SK-N-SH (cell line): Measurements from ENCODE around the gene C19orf44.

Experiments
- CTCF ChIP-seq: fragments of 200-600 bp; sonication (generic); IDR thresholded peaks from 2 replicates; pipeline ENCODE4 v1.6.1; 2017; ENCODE audit warnings: antibody characterized with exemption, mild to moderate bottlenecking, moderate library complexity
- ELF1 ChIP-seq: IDR thresholded peaks from 2 replicates; pipeline ENCODE4 v1.4.0; 2012
- EP300 ChIP-seq, 2 experiments: IDR thresholded peaks; 2 replicates each; pipeline versions ENCODE4 v1.4.0 to v1.6.1; 2012; ENCODE audit warnings: borderline replicate concordance in 1 of 2, low read depth in 1 of 2, low read length in 1 of 2
- EZH2phosphoT487 ChIP-seq: fragments of 200-600 bp; sonication (generic); IDR thresholded peaks from 2 replicates; pipeline ENCODE4 v1.6.1; 2017; ENCODE audit warnings: low read depth, mixed run types, mild to moderate bottlenecking, antibody characterized with exemption, moderate library complexity, borderline replicate concordance
- GABPA ChIP-seq: IDR thresholded peaks from 2 replicates; pipeline ENCODE4 v1.4.0; 2012; ENCODE audit warnings: low read depth, mild to moderate bottlenecking
- NRF1 ChIP-seq: IDR thresholded peaks from 2 replicates; pipeline ENCODE4 v1.6.1; 2012; ENCODE audit warnings: low read depth, mild to moderate bottlenecking, low read length
- POLR2AphosphoS5 ChIP-seq: IDR thresholded peaks from 2 replicates; pipeline ENCODE4 v1.6.1; 2012; ENCODE audit warnings: low read depth, low read length
- RAD21 ChIP-seq: IDR thresholded peaks from 2 replicates; pipeline ENCODE4 v1.6.1; 2012; ENCODE audit warnings: mild to moderate bottlenecking, low read length
- SIN3A ChIP-seq: IDR thresholded peaks from 2 replicates; pipeline ENCODE4 v1.6.1; 2012; ENCODE audit warnings: low read depth, mild to moderate bottlenecking, low read length, moderate library complexity, borderline replicate concordance
- TAF1 ChIP-seq: IDR thresholded peaks from 2 replicates; pipeline ENCODE4 v1.6.1; 2012; ENCODE audit warnings: low read depth, mild to moderate bottlenecking, low read length, moderate library complexity, borderline replicate concordance
- USF2 ChIP-seq: fragments of 150-350 bp; IDR thresholded peaks from 2 replicates; pipeline ENCODE4 v1.6.1; 2017; ENCODE audit warnings: antibody characterized with exemption, low read length, low read depth, borderline replicate concordance
- YY1 ChIP-seq: IDR thresholded peaks from 2 replicates; pipeline ENCODE4 v1.4.0; 2012; ENCODE audit warnings: low read depth, mild to moderate bottlenecking
- TF ChIP-seq, protein P1 (sequence below): fragments of 150-350 bp; IDR thresholded peaks from 2 replicates; pipeline ENCODE4 v1.6.1; 2016; ENCODE audit warnings: mild to moderate bottlenecking, low read depth, low read length

DNA sequence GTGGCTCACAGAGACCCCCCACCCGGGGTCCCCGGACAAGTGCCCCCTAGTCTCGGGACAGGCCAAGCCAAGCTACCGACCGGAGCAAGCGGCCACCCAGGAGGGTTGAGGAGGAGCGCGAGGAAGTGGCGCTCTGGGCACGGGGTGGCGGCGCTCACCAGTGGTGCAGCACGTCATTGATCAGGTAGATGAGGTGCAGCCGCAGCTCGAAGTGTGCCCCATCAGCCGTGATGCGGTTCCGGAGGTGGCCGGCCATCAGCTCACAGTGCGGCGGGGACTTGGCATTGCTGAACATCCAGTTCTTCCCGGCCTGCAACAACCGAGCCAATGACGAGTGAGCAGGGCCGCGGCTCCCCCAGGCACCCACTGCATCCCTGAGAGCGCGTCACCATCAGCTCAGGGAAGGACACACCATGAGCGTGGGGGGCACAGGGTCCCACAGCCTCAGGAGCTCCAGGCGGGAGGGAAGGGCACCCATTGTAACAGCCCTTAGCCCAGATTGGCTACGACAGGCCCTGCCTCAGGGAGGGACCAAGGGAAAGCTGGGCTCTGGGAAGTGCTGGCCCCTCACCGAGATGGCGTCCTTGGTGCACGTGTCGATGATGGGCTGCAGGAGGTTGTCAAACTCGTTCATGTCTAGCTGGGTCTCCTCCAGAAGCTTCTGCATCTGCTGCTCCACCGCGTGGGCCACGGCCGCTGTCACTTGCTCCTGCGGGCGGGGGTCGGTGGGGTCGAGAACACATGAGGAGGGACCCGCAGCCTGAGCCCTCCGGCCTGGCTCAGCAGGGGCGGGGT, 36.4 kb downstream of the C19orf44 start:
- TF ChIP-seq CTCF: no peak
- TF ChIP-seq GABPA: no peak
- no peak for TF ChIP-seq EZH2phosphoT487
- no peak for TF ChIP-seq POLR2AphosphoS5
- TF ChIP-seq EP300 (IDR thresholded peaks at IDR 0.05; ENCODE audit: borderline replicate concordance in 1 of 2, low read depth in 1 of 2, low read length in 1 of 2): no peak
- TF ChIP-seq RAD21: no peak
- TF ChIP-seq YY1: no peak
- no peak for TF ChIP-seq TAF1
- TF ChIP-seq NRF1: no peak
- no peak for TF ChIP-seq ELF1
- TF ChIP-seq, protein P1, sequence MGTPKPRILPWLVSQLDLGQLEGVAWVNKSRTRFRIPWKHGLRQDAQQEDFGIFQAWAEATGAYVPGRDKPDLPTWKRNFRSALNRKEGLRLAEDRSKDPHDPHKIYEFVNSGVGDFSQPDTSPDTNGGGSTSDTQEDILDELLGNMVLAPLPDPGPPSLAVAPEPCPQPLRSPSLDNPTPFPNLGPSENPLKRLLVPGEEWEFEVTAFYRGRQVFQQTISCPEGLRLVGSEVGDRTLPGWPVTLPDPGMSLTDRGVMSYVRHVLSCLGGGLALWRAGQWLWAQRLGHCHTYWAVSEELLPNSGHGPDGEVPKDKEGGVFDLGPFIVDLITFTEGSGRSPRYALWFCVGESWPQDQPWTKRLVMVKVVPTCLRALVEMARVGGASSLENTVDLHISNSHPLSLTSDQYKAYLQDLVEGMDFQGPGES: no peak
- no peak for TF ChIP-seq SIN3A
- no peak for TF ChIP-seq USF2
